Testis (tissue), 2 donors: ENCODE data around the gene NEK2.

Experiments
- POLR2A ChIP-seq: fragments of 450-650 bp; IDR thresholded peaks from one replicate; pipeline ENCODE4 v1.6.1; 2017; ENCODE audit warnings: antibody characterized with exemption, mild to moderate bottlenecking, moderate library complexity
- TF ChIP-seq, protein P1 (sequence below), 3 experiments: fragments of 450-650 bp in 2 of 3; fragments of 200-600 bp in 1 of 3; sonication (generic) in 1 of 3; IDR thresholded peaks; one replicate each; pipeline ENCODE4 v1.5.1; 2016 to 2019; ENCODE audit warnings: antibody characterized with exemption in 3 of 3, mild to moderate bottlenecking in 2 of 3, moderate library complexity in 1 of 3

DNA sequence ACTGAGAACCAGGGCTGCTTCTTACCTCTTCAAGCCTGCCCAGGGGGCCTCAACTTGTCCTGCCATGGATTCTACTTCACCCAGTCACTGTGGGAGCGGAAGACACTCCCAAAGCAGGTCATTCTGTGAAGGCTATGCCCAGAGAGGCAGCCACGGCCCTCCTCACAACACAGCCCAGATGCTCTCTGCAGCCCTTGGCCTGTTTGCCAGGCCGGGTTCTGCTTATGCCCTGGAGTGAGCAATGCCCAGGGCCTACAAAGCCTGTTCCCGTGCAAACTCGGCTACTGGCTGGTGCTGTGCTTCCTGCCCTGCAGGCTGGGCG is 62.7 kb downstream of the NEK2 start:
- no peak for TF ChIP-seq POLR2A
- TF ChIP-seq, protein P1, sequence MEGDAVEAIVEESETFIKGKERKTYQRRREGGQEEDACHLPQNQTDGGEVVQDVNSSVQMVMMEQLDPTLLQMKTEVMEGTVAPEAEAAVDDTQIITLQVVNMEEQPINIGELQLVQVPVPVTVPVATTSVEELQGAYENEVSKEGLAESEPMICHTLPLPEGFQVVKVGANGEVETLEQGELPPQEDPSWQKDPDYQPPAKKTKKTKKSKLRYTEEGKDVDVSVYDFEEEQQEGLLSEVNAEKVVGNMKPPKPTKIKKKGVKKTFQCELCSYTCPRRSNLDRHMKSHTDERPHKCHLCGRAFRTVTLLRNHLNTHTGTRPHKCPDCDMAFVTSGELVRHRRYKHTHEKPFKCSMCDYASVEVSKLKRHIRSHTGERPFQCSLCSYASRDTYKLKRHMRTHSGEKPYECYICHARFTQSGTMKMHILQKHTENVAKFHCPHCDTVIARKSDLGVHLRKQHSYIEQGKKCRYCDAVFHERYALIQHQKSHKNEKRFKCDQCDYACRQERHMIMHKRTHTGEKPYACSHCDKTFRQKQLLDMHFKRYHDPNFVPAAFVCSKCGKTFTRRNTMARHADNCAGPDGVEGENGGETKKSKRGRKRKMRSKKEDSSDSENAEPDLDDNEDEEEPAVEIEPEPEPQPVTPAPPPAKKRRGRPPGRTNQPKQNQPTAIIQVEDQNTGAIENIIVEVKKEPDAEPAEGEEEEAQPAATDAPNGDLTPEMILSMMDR (IDR thresholded peaks at IDR 0.05) = no peak
